ENCODE results near the gene GLIPR1L1. TPM values are rescaled to one million over a fixed set of nuclear protein-coding genes. Genes with fewer than 3 reads are reported as not detected.

GLIPR1L1 gene
- total RNA-seq, 1 donor from 2014 or later = not detected

DNA sequence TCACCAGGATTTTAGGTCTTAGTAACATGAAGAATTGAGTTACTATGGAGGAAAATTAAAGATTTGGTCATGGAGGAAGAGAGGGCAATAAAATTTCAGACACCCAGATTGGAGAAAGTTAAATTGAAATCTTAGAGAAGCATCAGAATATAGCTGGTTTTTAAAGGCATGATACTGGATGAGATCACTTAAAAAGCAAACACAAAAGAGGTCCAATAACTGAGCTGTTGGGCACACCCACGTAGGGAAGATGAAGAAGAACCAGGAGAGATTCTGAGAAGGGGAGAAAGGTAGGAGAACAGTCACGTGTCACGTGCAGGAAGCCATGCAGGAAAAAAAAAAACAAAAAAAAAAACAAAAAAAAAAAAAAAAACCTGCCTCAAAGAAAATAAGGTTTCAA is 23.1 kb upstream of the GLIPR1L1 start:
- no peaks in the 10 kb centered on the region for H3K36me3 Mint-ChIP-seq (ENCODE audit: insufficient read depth)
- H3K27me3 Mint-ChIP-seq = no peaks in the 10 kb centered on the region
- no peak for DNase-seq (ENCODE audit: low spot score, unreplicated experiment)
- H3K4me1 Mint-ChIP-seq (ENCODE audit: low read depth) = peaks cover 3% of the 10 kb centered on the region
- no peak overlapping the region for H3K27ac Mint-ChIP-seq
- TF ChIP-seq, protein P1, sequence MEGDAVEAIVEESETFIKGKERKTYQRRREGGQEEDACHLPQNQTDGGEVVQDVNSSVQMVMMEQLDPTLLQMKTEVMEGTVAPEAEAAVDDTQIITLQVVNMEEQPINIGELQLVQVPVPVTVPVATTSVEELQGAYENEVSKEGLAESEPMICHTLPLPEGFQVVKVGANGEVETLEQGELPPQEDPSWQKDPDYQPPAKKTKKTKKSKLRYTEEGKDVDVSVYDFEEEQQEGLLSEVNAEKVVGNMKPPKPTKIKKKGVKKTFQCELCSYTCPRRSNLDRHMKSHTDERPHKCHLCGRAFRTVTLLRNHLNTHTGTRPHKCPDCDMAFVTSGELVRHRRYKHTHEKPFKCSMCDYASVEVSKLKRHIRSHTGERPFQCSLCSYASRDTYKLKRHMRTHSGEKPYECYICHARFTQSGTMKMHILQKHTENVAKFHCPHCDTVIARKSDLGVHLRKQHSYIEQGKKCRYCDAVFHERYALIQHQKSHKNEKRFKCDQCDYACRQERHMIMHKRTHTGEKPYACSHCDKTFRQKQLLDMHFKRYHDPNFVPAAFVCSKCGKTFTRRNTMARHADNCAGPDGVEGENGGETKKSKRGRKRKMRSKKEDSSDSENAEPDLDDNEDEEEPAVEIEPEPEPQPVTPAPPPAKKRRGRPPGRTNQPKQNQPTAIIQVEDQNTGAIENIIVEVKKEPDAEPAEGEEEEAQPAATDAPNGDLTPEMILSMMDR (IDR thresholded peaks at IDR 0.05; ENCODE audit: unreplicated experiment) = no peak
- no peak overlapping the region for H3K4me3 Mint-ChIP-seq (ENCODE audit: low read depth)
- H3K9me3 Mint-ChIP-seq (ENCODE audit: low read depth) = no peaks in the 10 kb centered on the region

DNA sequence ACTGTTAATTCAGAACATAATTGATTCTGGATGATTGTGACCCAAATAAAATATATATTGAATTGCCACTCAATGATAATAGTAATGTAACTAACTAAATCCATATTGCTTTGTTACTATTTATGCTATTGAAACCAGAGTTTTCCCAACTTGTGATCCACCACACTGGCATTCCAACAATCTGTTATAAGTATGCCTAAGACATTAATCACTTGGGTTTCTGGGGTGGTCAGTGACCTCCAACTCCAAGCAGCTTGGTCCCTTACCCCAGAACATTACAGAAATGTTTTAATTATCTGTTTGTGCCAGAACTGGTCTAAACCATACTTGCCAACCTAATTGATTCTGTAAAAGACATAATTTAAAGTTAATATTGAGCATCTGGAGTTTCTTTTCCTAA is 19.0 kb upstream of the GLIPR1L1 start:
- peaks cover 7% of the 10 kb centered on the region for H3K4me1 Mint-ChIP-seq (ENCODE audit: low read depth)
- no peak for DNase-seq (ENCODE audit: low spot score, unreplicated experiment)
- H3K4me3 Mint-ChIP-seq (ENCODE audit: low read depth) = no peak overlapping the region
- H3K27ac Mint-ChIP-seq = no peak overlapping the region
- H3K9me3 Mint-ChIP-seq (ENCODE audit: low read depth) = no peaks in the 10 kb centered on the region
- H3K27me3 Mint-ChIP-seq = no peaks in the 10 kb centered on the region
- H3K36me3 Mint-ChIP-seq (ENCODE audit: insufficient read depth) = no peaks in the 10 kb centered on the region
- TF ChIP-seq, protein P1 (IDR thresholded peaks at IDR 0.05; ENCODE audit: unreplicated experiment) = no peak

DNA sequence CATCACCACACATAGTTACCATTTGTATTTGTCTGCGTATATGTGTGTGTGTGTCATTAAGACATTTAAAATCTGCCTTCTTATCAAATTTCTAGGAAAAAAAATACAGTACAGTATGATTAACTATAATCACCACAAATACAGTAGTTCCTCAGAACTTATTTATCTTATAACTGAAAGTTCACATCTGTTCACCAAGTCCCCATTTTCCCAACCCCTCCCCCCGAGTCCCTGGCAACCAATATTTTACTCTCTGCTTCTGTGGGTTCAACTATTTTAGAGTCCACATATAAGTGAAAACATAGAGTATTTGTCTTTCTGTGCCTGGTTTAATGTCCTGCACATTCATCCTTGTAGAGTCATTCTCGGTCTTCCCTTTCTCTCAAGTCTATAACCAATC is 16.7 kb upstream of the GLIPR1L1 start:
- Mint-ChIP-seq H3K27me3 (no peaks in the 10 kb centered on the region), H3K9me3 (ENCODE audit: low read depth) (no peaks in the 10 kb centered on the region), H3K27ac (no peak overlapping the region), H3K4me3 (ENCODE audit: low read depth) (no peak overlapping the region), H3K36me3 (ENCODE audit: insufficient read depth) (no peaks in the 10 kb centered on the region), H3K4me1 (ENCODE audit: low read depth) (peaks cover 4% of the 10 kb centered on the region)
- TF ChIP-seq, protein P1 (IDR thresholded peaks at IDR 0.05; ENCODE audit: unreplicated experiment) = no peak
- no peak for DNase-seq (ENCODE audit: low spot score, unreplicated experiment)

DNA sequence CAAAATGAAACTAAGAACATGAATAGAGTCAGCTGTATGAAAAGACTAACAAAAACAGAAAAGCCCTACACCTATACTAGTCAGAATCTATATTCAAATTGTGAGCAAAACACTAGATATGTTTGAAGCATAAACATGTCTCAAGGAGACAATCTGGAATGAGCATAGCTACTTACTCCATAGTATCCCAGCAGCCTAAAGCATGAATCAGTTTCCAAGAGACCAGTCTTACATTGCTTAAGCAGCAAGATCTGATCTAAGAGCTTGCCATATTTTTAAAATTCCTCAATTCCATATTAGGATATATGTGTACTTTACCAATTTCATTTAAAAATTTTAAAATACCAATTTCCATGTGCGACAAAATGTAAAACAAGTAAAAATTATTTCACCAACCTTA is 12.0 kb upstream of the GLIPR1L1 start:
- Mint-ChIP-seq H3K9me3 (ENCODE audit: low read depth) (no peaks in the 10 kb centered on the region), H3K36me3 (ENCODE audit: insufficient read depth) (no peaks in the 10 kb centered on the region), H3K27ac (no peak overlapping the region), H3K4me3 (ENCODE audit: low read depth) (no peak overlapping the region), H3K4me1 (ENCODE audit: low read depth) (peaks cover 4% of the 10 kb centered on the region), H3K27me3 (no peaks in the 10 kb centered on the region)
- DNase-seq (ENCODE audit: low spot score, unreplicated experiment) = no peak
- TF ChIP-seq, protein P1 (IDR thresholded peaks at IDR 0.05; ENCODE audit: unreplicated experiment) = no peak

DNA sequence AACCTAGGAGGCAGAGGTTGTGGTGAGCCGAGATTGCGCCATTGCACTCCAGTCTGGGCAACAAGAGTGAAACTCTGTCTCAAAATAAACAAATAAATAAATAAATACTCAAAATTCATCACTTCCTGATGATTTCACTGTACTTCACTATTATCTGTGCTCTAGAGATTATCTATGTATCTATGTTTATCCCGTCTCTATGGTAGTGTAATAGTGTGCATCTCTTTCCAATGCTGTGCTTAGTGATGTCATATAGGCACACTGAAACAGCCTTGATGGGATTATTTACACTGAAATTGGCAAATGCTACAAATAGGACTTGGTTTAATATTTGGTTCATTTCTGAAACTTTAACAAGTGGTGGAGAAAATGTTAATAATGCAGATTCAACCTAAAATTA is 10.8 kb upstream of the GLIPR1L1 start:
- Mint-ChIP-seq H3K9me3 (ENCODE audit: low read depth) (no peaks in the 10 kb centered on the region), H3K4me1 (ENCODE audit: low read depth) (peaks cover 1% of the 10 kb centered on the region), H3K36me3 (ENCODE audit: insufficient read depth) (no peaks in the 10 kb centered on the region), H3K27ac (no peak overlapping the region), H3K4me3 (ENCODE audit: low read depth) (no peak overlapping the region), H3K27me3 (no peaks in the 10 kb centered on the region)
- DNase-seq (ENCODE audit: low spot score, unreplicated experiment) = no peak
- TF ChIP-seq, protein P1 (IDR thresholded peaks at IDR 0.05; ENCODE audit: unreplicated experiment) = no peak
